Stimulated activated CD4-positive, alpha-beta T cell treated with anti-CD3 and anti-CD28 coated beads, TNF-alpha, amount 100 ng/mL, for 48 hours (primary cell): ENCODE results near the gene NR2F1.

ENCODE experiments used
- DNase-seq, 3 donors: peaks; one replicate each; pipeline ENCODE4 v3.0.0-alpha.2; 2020; ENCODE audit warnings: low read depth in 3 of 3

NR2F1 gene

DNA sequence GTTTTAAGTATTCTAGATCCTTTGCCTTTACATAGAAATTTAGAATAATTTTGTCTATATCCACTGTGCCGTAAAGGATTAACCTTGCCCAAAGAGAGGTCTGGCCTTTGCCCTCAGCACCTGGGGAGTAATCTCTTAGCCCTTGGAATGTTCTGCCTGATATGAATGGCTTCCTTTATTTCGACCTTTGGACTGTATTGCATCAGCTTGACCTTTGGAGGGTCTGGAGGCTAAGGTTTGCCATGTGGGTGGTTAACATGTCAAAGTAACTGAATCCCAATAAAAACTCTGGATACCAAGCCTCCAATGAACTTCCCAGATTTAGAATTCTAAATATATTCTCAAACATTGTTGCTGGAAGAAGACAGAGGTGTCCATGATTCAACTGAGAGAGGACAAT, 54.7 kb downstream of the NR2F1 start:
- no peak for DNase-seq

DNA sequence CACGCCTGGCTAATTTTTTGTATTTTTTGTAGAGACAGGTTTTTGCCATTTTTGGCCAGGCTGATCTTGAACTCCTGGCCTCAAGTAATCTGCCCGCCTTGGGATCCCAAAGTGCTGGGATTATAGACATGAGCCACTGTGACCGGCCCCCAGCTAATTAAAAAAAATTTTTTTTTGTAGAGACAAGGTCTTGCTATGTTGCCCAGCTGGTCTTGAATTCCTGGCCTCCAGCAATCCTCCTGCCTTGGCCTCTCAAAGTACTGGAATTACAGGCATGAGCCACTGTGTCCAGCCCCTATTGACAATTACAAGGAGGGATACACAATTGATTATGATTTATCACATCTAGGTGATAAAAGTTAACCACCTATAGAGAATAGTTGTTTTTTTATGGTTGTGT, 59.5 kb downstream of the NR2F1 start:
- no peak for DNase-seq
